GM12891 (cell line): ENCODE data around the gene PUS10.

ENCODE experiments used
- PAX5 ChIP-seq: IDR thresholded peaks from 2 replicates; pipeline ENCODE4 v1.6.1; 2011; ENCODE audit warnings: low read length, moderate library complexity, mild to moderate bottlenecking; ENCODE audit not compliant: insufficient read depth, severe bottlenecking
- POLR2A ChIP-seq: IDR thresholded peaks from 2 replicates; pipeline ENCODE4 v1.6.1; 2011; ENCODE audit warnings: low read depth, low read length, control low read depth
- POLR2AphosphoS5 ChIP-seq: IDR thresholded peaks from 2 replicates; pipeline ENCODE4 v1.6.1; 2011; ENCODE audit warnings: low read depth, low read length, control low read depth
- POU2F2 ChIP-seq: IDR thresholded peaks from 2 replicates; pipeline ENCODE4 v1.6.1; 2011; ENCODE audit warnings: low read depth, mild to moderate bottlenecking, control low read depth, low read length, moderate library complexity
- SPI1 ChIP-seq: IDR thresholded peaks from 2 replicates; pipeline ENCODE4 v1.6.1; 2011; ENCODE audit warnings: low read depth, low read length, control low read depth
- TAF1 ChIP-seq: IDR thresholded peaks from 2 replicates; pipeline ENCODE4 v1.6.1; 2011; ENCODE audit warnings: low read depth, low read length, control low read depth

- TF ChIP-seq POLR2A (no peak), SPI1 (no peak), TAF1 (no peak), POLR2AphosphoS5 (no peak), PAX5 (no peak), POU2F2 (no peak)
These were observed 11.5 kb downstream of the PUS10 start for GRCh38 chr2:61006486-61007105.
